OCI-LY1 (cell line): ENCODE data around the gene LSMEM2.

Source experiments
- EZH2 ChIP-seq: fragments of 200-600 bp; sonication (generic), shearing (Covaris generic); IDR thresholded peaks from 2 replicates; pipeline ENCODE4 v1.8.0; 2017; ENCODE audit warnings: borderline replicate concordance, mixed run types, mild to moderate bottlenecking, antibody characterized with exemption, low read length, moderate library complexity, mixed read lengths
- TF ChIP-seq, protein P1 (sequence below): fragments of 200-600 bp; sonication (generic), shearing (Covaris generic); IDR thresholded peaks from 2 replicates; pipeline ENCODE4 v1.5.1; 2017; ENCODE audit warnings: mild to moderate bottlenecking, antibody characterized with exemption, low read length, moderate library complexity, mixed read lengths

- TF ChIP-seq, protein P1, sequence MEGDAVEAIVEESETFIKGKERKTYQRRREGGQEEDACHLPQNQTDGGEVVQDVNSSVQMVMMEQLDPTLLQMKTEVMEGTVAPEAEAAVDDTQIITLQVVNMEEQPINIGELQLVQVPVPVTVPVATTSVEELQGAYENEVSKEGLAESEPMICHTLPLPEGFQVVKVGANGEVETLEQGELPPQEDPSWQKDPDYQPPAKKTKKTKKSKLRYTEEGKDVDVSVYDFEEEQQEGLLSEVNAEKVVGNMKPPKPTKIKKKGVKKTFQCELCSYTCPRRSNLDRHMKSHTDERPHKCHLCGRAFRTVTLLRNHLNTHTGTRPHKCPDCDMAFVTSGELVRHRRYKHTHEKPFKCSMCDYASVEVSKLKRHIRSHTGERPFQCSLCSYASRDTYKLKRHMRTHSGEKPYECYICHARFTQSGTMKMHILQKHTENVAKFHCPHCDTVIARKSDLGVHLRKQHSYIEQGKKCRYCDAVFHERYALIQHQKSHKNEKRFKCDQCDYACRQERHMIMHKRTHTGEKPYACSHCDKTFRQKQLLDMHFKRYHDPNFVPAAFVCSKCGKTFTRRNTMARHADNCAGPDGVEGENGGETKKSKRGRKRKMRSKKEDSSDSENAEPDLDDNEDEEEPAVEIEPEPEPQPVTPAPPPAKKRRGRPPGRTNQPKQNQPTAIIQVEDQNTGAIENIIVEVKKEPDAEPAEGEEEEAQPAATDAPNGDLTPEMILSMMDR = no peak
- no peak for TF ChIP-seq EZH2
These were observed 30.5 kb upstream of the LSMEM2 start for GRCh38 chr3:50248387-50248786.
